GM04503 (cell line): Measurements from ENCODE around the gene DIP2B.

Source experiments
- DNase-seq: peaks from one replicate; pipeline ENCODE4 v3.0.0-alpha.2; 2012; ENCODE audit warnings: low read depth

DIP2B gene

GRCh38 chr12:50613463-50613862 is 108.7 kb downstream of the DIP2B start:
- no peak for DNase-seq

- no peak for DNase-seq
Measured at GRCh38 chr12:50614167-50614759, 109.5 kb downstream of the DIP2B start.

- DNase-seq: no peak
Measured at GRCh38 chr12:50615145-50615906, 110.5 kb downstream of the DIP2B start.

- DNase-seq: no peak
Measured at GRCh38 chr12:50615907-50616296, 111.1 kb downstream of the DIP2B start.

- DNase-seq: no peak
Measured at GRCh38 chr12:50617657-50618056, 112.9 kb downstream of the DIP2B start.

- no peak for DNase-seq
Measured at GRCh38 chr12:50618864-50619609, 114.3 kb downstream of the DIP2B start.

- no peak for DNase-seq
Measured at GRCh38 chr12:50619610-50619958, 114.8 kb downstream of the DIP2B start.

GRCh38 chr12:50620109-50620977 is 115.6 kb downstream of the DIP2B start:
- peak; percentile 56 for DNase-seq

- DNase-seq: no peak
Measured at GRCh38 chr12:50620978-50621360, 116.2 kb downstream of the DIP2B start.

GRCh38 chr12:50621399-50622300 is 116.9 kb downstream of the DIP2B start:
- DNase-seq: no peak

- DNase-seq: no peak
Measured at GRCh38 chr12:50625029-50625925, 120.5 kb downstream of the DIP2B start.

GRCh38 chr12:50626026-50626425 is 121.2 kb downstream of the DIP2B start:
- DNase-seq: no peak

GRCh38 chr12:50627491-50627890 is 122.7 kb downstream of the DIP2B start:
- no peak for DNase-seq

- DNase-seq: no peak
Measured at GRCh38 chr12:50628394-50628793, 123.6 kb downstream of the DIP2B start.

GRCh38 chr12:50633955-50634354 is 129.2 kb downstream of the DIP2B start:
- peak; percentile 72 for DNase-seq

GRCh38 chr12:50634379-50634778 is 129.6 kb downstream of the DIP2B start:
- no peak for DNase-seq

GRCh38 chr12:50635364-50635763 is 130.6 kb downstream of the DIP2B start:
- DNase-seq: no peak

- no peak for DNase-seq
Measured at GRCh38 chr12:50635857-50636256, 131.1 kb downstream of the DIP2B start.

- DNase-seq: no peak
Measured at GRCh38 chr12:50636505-50636904, 131.7 kb downstream of the DIP2B start.

- no peak for DNase-seq
Measured at GRCh38 chr12:50637870-50638481, 133.2 kb downstream of the DIP2B start.
